GM21367 (cell line): ENCODE results near the gene JUNB.

Experiments
- ATAC-seq: cut with Tn5 transposase; IDR thresholded peaks from one replicate; pipeline ENCODE4 v1.9.1; 2021; ENCODE audit not compliant: unreplicated experiment

Gene JUNB

GRCh38 chr19:12773571-12773970 is 17.7 kb upstream of the JUNB start:
- no peak for ATAC-seq

- no peak for ATAC-seq
Measured at GRCh38 chr19:12774588-12775555, 16.4 kb upstream of the JUNB start, which contains the start of gene HOOK2. HOOK2 (minus strand) TSS chr19:12775552; CDS start chr19:12775449, 103 bp downstream.

- ATAC-seq: no peak
Measured at GRCh38 chr19:12777217-12778016, 13.9 kb upstream of the JUNB start.

- no peak for ATAC-seq
Measured at GRCh38 chr19:12778017-12778904, 13.0 kb upstream of the JUNB start.

- ATAC-seq: no peak
Measured at GRCh38 chr19:12778905-12779161, 12.5 kb upstream of the JUNB start.

- ATAC-seq: no peak
Measured at GRCh38 chr19:12779162-12779993, 11.9 kb upstream of the JUNB start.

GRCh38 chr19:12782174-12782423 is 9.2 kb upstream of the JUNB start:
- no peak for ATAC-seq

GRCh38 chr19:12782424-12783290 is 8.6 kb upstream of the JUNB start:
- no peak for ATAC-seq

- no peak for ATAC-seq
Measured at GRCh38 chr19:12783291-12783848, 7.9 kb upstream of the JUNB start.

GRCh38 chr19:12783849-12784393 is 7.4 kb upstream of the JUNB start:
- no peak for ATAC-seq

GRCh38 chr19:12784394-12784870 is 6.9 kb upstream of the JUNB start:
- ATAC-seq: no peak

- no peak for ATAC-seq
Measured at GRCh38 chr19:12784871-12785430, 6.3 kb upstream of the JUNB start.

- ATAC-seq: no peak
Measured at GRCh38 chr19:12785431-12786031, 5.8 kb upstream of the JUNB start.

- no peak for ATAC-seq
Measured at GRCh38 chr19:12786141-12786870, 5.0 kb upstream of the JUNB start.

- ATAC-seq: no peak
Measured at GRCh38 chr19:12786952-12787351, 4.3 kb upstream of the JUNB start.

GRCh38 chr19:12787458-12787857 is 3.8 kb upstream of the JUNB start:
- ATAC-seq: no peak

- ATAC-seq: no peak
Measured at GRCh38 chr19:12788042-12788681, 3.1 kb upstream of the JUNB start.
